Thyroid gland (tissue), 4 donors: Measurements from ENCODE around the gene DUSP12. TPM values are rescaled to one million over a fixed set of nuclear protein-coding genes. Genes with fewer than 3 reads are reported as not detected.

Experiments
- DNase-seq, 2 donors: peaks; one replicate each; pipeline ENCODE4 v3.0.0-alpha.2; 2019
- H3K27ac ChIP-seq, 3 donors: fragments of 200-600 bp; sonication (generic); 1 replicate in 2 of 3; 2 replicates in 1 of 3; pipeline ENCODE4 v1.5.1; 2016 to 2019; ENCODE audit warnings: mild to moderate bottlenecking in 1 of 3, moderate library complexity in 1 of 3
- H3K27me3 ChIP-seq: fragments of 200-600 bp; sonication (generic); one replicate; pipeline ENCODE4 v1.5.1; 2019
- H3K36me3 ChIP-seq, 2 donors: fragments of 200-600 bp; sonication (generic); one replicate each; pipeline ENCODE4 v1.5.1; 2016 to 2019
- H3K4me1 ChIP-seq, 2 donors: fragments of 200-600 bp; sonication (generic); one replicate each; pipeline ENCODE4 v1.5.1; 2017 to 2019
- H3K4me3 ChIP-seq, 3 donors: fragments of 200-600 bp; sonication (generic); replicated peaks in 1 of 3; 1 replicate in 2 of 3; 2 replicates in 1 of 3; pipeline ENCODE4 v1.5.1; 2016; ENCODE audit warnings: mild to moderate bottlenecking in 1 of 3
- H3K9me3 ChIP-seq: fragments of 200-600 bp; sonication (generic); one replicate; pipeline ENCODE4 v1.5.1; 2017
- POLR2A ChIP-seq, 2 donors: fragments of 450-650 bp; IDR thresholded peaks; one replicate each; pipeline ENCODE4 v1.6.1; 2017; ENCODE audit warnings: antibody characterized with exemption in 2 of 2, mild to moderate bottlenecking in 2 of 2, moderate library complexity in 1 of 2
- WGBS, 2 donors: methylation state at CpG; one replicate each; pipeline ENCODE4 v1.1.5; 2017; 5-methylcytosine and 5-hydroxymethylcytosine counted together
- intact Hi-C: fragments of 100-400 bp; cut with DNase I; formaldehyde crosslinking; loops from one replicate; pipeline ENCODE4 v1.15.1; 2023
- small RNA-seq: library from RNA; depleted of rRNA; stranded (forward); fragments of <200 nt; gene quantifications from one replicate; pipeline ENCODE3, GENCODE V24; 2016
- total RNA-seq, 4 donors: library from RNA; depleted of rRNA; stranded (reverse); fragments of >200 nt; gene quantifications; one replicate each; pipeline ENCODE4 v1.2.3, GENCODE V29; 2016
- TF ChIP-seq, protein P1 (sequence below), 6 experiments: fragments of 200-600 bp in 3 of 6; fragments of 450-650 bp in 3 of 6; sonication (generic) in 3 of 6; IDR thresholded peaks; one replicate each; pipeline ENCODE4 v1.5.1; 2016 to 2019; ENCODE audit warnings: antibody characterized with exemption in 6 of 6, mild to moderate bottlenecking in 2 of 6, inconsistent platforms in 1 of 6, moderate library complexity in 1 of 6

DUSP12 gene
- total RNA-seq, 4 donors from 2014 or later: 36.6 to 53.7 (median 39.8) TPM

- Histone ChIP-seq H3K4me3 (no peak overlapping the region), H3K36me3 (peaks cover 2 to 7% of the 10 kb centered on the region in 2 donors), H3K27ac (no peak overlapping the region), H3K4me1 (no peaks in the 10 kb centered on the region), H3K27me3 (no peaks in the 10 kb centered on the region), H3K9me3 (no peaks in the 10 kb centered on the region)
- WGBS, 2 donors: 81 to 90% methylated on average over 3 of the region's 3 CpGs
- no peak for DNase-seq
- intact Hi-C loops: no loop called here
- no peak for TF ChIP-seq POLR2A (IDR thresholded peaks at IDR 0.05)
- TF ChIP-seq, protein P1, sequence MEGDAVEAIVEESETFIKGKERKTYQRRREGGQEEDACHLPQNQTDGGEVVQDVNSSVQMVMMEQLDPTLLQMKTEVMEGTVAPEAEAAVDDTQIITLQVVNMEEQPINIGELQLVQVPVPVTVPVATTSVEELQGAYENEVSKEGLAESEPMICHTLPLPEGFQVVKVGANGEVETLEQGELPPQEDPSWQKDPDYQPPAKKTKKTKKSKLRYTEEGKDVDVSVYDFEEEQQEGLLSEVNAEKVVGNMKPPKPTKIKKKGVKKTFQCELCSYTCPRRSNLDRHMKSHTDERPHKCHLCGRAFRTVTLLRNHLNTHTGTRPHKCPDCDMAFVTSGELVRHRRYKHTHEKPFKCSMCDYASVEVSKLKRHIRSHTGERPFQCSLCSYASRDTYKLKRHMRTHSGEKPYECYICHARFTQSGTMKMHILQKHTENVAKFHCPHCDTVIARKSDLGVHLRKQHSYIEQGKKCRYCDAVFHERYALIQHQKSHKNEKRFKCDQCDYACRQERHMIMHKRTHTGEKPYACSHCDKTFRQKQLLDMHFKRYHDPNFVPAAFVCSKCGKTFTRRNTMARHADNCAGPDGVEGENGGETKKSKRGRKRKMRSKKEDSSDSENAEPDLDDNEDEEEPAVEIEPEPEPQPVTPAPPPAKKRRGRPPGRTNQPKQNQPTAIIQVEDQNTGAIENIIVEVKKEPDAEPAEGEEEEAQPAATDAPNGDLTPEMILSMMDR (IDR thresholded peaks at IDR 0.05): no peak
Observed at GRCh38 chr1:161805399-161806197, 56.0 kb downstream of the DUSP12 start.

Small RNA genes lying within 50 kb of the gene (small RNA-seq; reads per million reads assigned to genes)
- not detected for gene RN7SL466P

Other genes starting within 250 kb of the DUSP12 start
- 10 to 100 TPM in 3 of 4 donors, 1 to 10 TPM in 1; 8.5 to 63.7 (median 17.0) TPM for gene FCGR2A, start 244.3 kb upstream of the DUSP12 start, total RNA-seq
- gene HSPA6, start 225.2 kb upstream of the DUSP12 start, total RNA-seq: 1 to 10 TPM in 3 of 4 donors, under 1 TPM in 1; 0.75 to 4.7 (median 2.7) TPM
- gene FCGR3A, start 200.0 kb upstream of the DUSP12 start, total RNA-seq: 10 to 100 TPM in 1 of 4 donors, 1 to 10 TPM in 3; 1.7 to 11.7 (median 7.6) TPM
- 1 to 10 TPM in 2 of 4 donors, under 1 TPM in 1, not detected in 1; 0.83 to 1.1 (median 1.0) TPM for gene FCGR3B, start 118.6 kb upstream of the DUSP12 start, total RNA-seq
- 10 to 100 TPM in 2 of 4 donors, 1 to 10 TPM in 2; 4.1 to 12.0 (median 7.7) TPM for gene FCGR2B, start 86.6 kb upstream of the DUSP12 start, total RNA-seq
- gene FCRLA, start 42.6 kb upstream of the DUSP12 start, total RNA-seq: not detected
- 1 to 10 TPM in 1 of 4 donors, under 1 TPM in 2, not detected in 1; 0.67 to 2.4 (median 0.89) TPM for gene FCRLB, start 28.2 kb upstream of the DUSP12 start, total RNA-seq
- gene ATF6, start 16.5 kb downstream of the DUSP12 start, total RNA-seq: 10 to 100 TPM; 35.8 to 45.6 (median 38.7) TPM